Loucy (cell line): ENCODE results near the gene C1QTNF8.

Source experiments
- H2AFZ ChIP-seq: fragments of 200-600 bp; sonication (generic); 2 replicates; pipeline ENCODE4 v1.6.0; 2016; ENCODE audit warnings: antibody characterized with exemption, mild to moderate bottlenecking, low read length, moderate library complexity
- H3F3A ChIP-seq: fragments of 200-600 bp; 2 replicates; pipeline ENCODE4 v1.6.0; 2016; ENCODE audit warnings: antibody characterized with exemption, low read depth, mild to moderate bottlenecking
- H3K27me3 ChIP-seq: fragments of 200-600 bp; sonication (generic); 2 replicates; pipeline ENCODE4 v1.6.1; 2014; ENCODE audit warnings: low read length, mild to moderate bottlenecking; ENCODE audit not compliant: insufficient read depth, poor library complexity, severe bottlenecking
- H3K36me3 ChIP-seq: fragments of 200-600 bp; sonication (generic); 2 replicates; pipeline ENCODE4 v1.6.1; 2016; ENCODE audit warnings: low read length; ENCODE audit not compliant: insufficient read depth
- H3K4me1 ChIP-seq: fragments of 200-600 bp; sonication (generic); 2 replicates; pipeline ENCODE4 v1.5.1; 2014; ENCODE audit warnings: low read length, mild to moderate bottlenecking; ENCODE audit not compliant: insufficient read depth, poor library complexity, severe bottlenecking
- H3K4me2 ChIP-seq: fragments of 200-600 bp; sonication (generic); 2 replicates; pipeline ENCODE4 v1.6.0; 2014; ENCODE audit warnings: antibody characterized with exemption, low read length, low read depth, mild to moderate bottlenecking; ENCODE audit not compliant: poor library complexity, severe bottlenecking
- H3K4me3 ChIP-seq: fragments of 200-600 bp; sonication (generic); 2 replicates; pipeline ENCODE4 v1.5.1; 2014; ENCODE audit warnings: low read length, mild to moderate bottlenecking, mixed read lengths; ENCODE audit not compliant: poor library complexity, severe bottlenecking
- H3K79me2 ChIP-seq: fragments of 200-600 bp; sonication (generic); 2 replicates; pipeline ENCODE4 v1.6.1; 2014; ENCODE audit warnings: low read length; ENCODE audit not compliant: insufficient read depth
- H3K9ac ChIP-seq: fragments of 200-600 bp; sonication (generic); 2 replicates; pipeline ENCODE4 v1.6.0; 2014; ENCODE audit warnings: mild to moderate bottlenecking, low read depth, low read length, moderate library complexity; ENCODE audit not compliant: poor library complexity, severe bottlenecking
- H3K9me2 ChIP-seq: fragments of 200-600 bp; sonication (generic); replicated peaks from 2 replicates; pipeline ENCODE4 v1.6.1; 2016; ENCODE audit warnings: low read depth, low read length, mixed read lengths
- H3K9me3 ChIP-seq: fragments of 200-600 bp; sonication (generic); 2 replicates; pipeline ENCODE4 v1.6.1; 2014; ENCODE audit warnings: mild to moderate bottlenecking, antibody characterized with exemption, low read length, low read depth; ENCODE audit not compliant: insufficient read depth
- H4K20me1 ChIP-seq: fragments of 200-600 bp; sonication (generic); 2 replicates; pipeline ENCODE4 v1.6.0; 2014; ENCODE audit warnings: antibody characterized with exemption, low read length, mild to moderate bottlenecking; ENCODE audit not compliant: insufficient read depth, poor library complexity, severe bottlenecking
- CTCF ChIP-seq: fragments of 200-600 bp; sonication (generic); conservative IDR thresholded peaks from 2 replicates; pipeline ENCODE4 v1.5.1; 2014; ENCODE audit warnings: mild to moderate bottlenecking, antibody characterized with exemption, low read length
- EZH2phosphoT487 ChIP-seq: fragments of 200-600 bp; IDR thresholded peaks from 2 replicates; pipeline ENCODE4 v1.6.1; 2018; ENCODE audit warnings: antibody characterized with exemption, mild to moderate bottlenecking, moderate library complexity, borderline replicate concordance

Gene C1QTNF8

GRCh38 chr16:1125471-1125870 lies 29.4 kb upstream of the C1QTNF8 start:
- Histone ChIP-seq H3K4me3 (no peak overlapping the region), H3K9me2 (no peaks in the 10 kb centered on the region), H2AFZ (no peak overlapping the region), H3K9ac (no peak overlapping the region), H3K27me3 (no peaks in the 10 kb centered on the region), H3F3A (no peaks in the 10 kb centered on the region), H3K4me2 (no peak overlapping the region), H3K79me2 (no peaks in the 10 kb centered on the region), H4K20me1 (no peaks in the 10 kb centered on the region), H3K9me3 (no peaks in the 10 kb centered on the region), H3K36me3 (no peaks in the 10 kb centered on the region), H3K4me1 (no peaks in the 10 kb centered on the region)
- TF ChIP-seq EZH2phosphoT487 (no peak), CTCF (no peak)

GRCh38 chr16:1124795-1125194 lies 28.8 kb upstream of the C1QTNF8 start:
- no peak overlapping the region for H3K9ac ChIP-seq
- H3K27me3 ChIP-seq = no peaks in the 10 kb centered on the region
- H4K20me1 ChIP-seq = no peaks in the 10 kb centered on the region
- H3K4me2 ChIP-seq = no peak overlapping the region
- no peaks in the 10 kb centered on the region for H3K4me1 ChIP-seq
- H3K4me3 ChIP-seq = no peak overlapping the region
- no peak for TF ChIP-seq CTCF
- TF ChIP-seq EZH2phosphoT487 = no peak
- no peaks in the 10 kb centered on the region for H3K79me2 ChIP-seq
- H3K9me2 ChIP-seq = no peaks in the 10 kb centered on the region
- H3K9me3 ChIP-seq = no peaks in the 10 kb centered on the region
- no peaks in the 10 kb centered on the region for H3F3A ChIP-seq
- no peak overlapping the region for H2AFZ ChIP-seq
- no peaks in the 10 kb centered on the region for H3K36me3 ChIP-seq

- H3K9me3 ChIP-seq = no peaks in the 10 kb centered on the region
- H2AFZ ChIP-seq = no peak overlapping the region
- H3K9ac ChIP-seq = no peak overlapping the region
- H3F3A ChIP-seq = no peaks in the 10 kb centered on the region
- no peaks in the 10 kb centered on the region for H3K79me2 ChIP-seq
- no peak overlapping the region for H3K4me2 ChIP-seq
- no peak for TF ChIP-seq EZH2phosphoT487
- no peak for TF ChIP-seq CTCF
- H3K36me3 ChIP-seq = no peaks in the 10 kb centered on the region
- no peak overlapping the region for H3K4me3 ChIP-seq
- H3K27me3 ChIP-seq = no peaks in the 10 kb centered on the region
- no peaks in the 10 kb centered on the region for H3K4me1 ChIP-seq
- no peaks in the 10 kb centered on the region for H4K20me1 ChIP-seq
- no peaks in the 10 kb centered on the region for H3K9me2 ChIP-seq
Observed at GRCh38 chr16:1124291-1124690, 28.2 kb upstream of the C1QTNF8 start.
